A549 treated with DMSO at 1 μM for 4 hours (cell line): ENCODE measurements around the gene LDLR. TPM values are rescaled to one million over a fixed set of nuclear protein-coding genes. Genes with fewer than 3 reads are reported as not detected.

Experiments
- total RNA-seq: library from RNA; stranded (reverse); fragments of 200-300 nt; extraction: Qiagen RNA extraction; gene quantifications from 5 replicates; pipeline ENCODE4 v1.2.3, GENCODE V29; 2022; ENCODE audit warnings: low read depth

LDLR gene
- total RNA-seq = 25.6 to 35.9 TPM (median 33.0 TPM) in 5 replicates

GRCh38 chr19:11089254-11090013, at the start of gene LDLR:
Gene LDLR (plus strand): TSS chr19:11089463. CDS start chr19:11089549, 86 bp downstream.

GRCh38 chr19:11155373-11156120, 66.3 kb downstream of the LDLR start, which contains the start of gene SPC24:
Gene SPC24 (minus strand): TSS chr19:11155782. CDS start chr19:11155776, 6 bp downstream.

Other genes with a start within 250 kb of the LDLR start
- 0.10 to 0.23 TPM (median 0.11 TPM) in 4 of 5 replicates, not detected in the other for gene C19orf38, start 241.0 kb upstream of the LDLR start, total RNA-seq
- 44.1 to 55.9 TPM (median 44.8 TPM) in 5 replicates for gene CARM1, start 217.9 kb upstream of the LDLR start, total RNA-seq
- 18.0 to 22.7 TPM (median 19.1 TPM) in 5 replicates for gene YIPF2, start 160.8 kb upstream of the LDLR start, total RNA-seq
- 12.3 to 19.2 TPM (median 17.3 TPM) in 5 replicates for gene TIMM29, start 160.7 kb upstream of the LDLR start, total RNA-seq
- 7.7 to 11.5 TPM (median 10.1 TPM) in 5 replicates for gene SMARCA4, start 128.4 kb upstream of the LDLR start, total RNA-seq
- 12.4 to 15.6 TPM (median 13.4 TPM) in 5 replicates for gene SPC24, start 66.3 kb downstream of the LDLR start, total RNA-seq
- gene KANK2, start 108.1 kb downstream of the LDLR start, total RNA-seq = 29.5 to 36.9 TPM (median 31.6 TPM) in 5 replicates
- not detected in 5 replicates for gene ANGPTL8, start 150.2 kb downstream of the LDLR start, total RNA-seq
- gene DOCK6, start 173.1 kb downstream of the LDLR start, total RNA-seq = 8.1 to 9.7 TPM (median 8.8 TPM) in 5 replicates
- gene TSPAN16, start 206.7 kb downstream of the LDLR start, total RNA-seq = not detected in 5 replicates